Vagina (tissue), 2 donors: ENCODE measurements around the gene DEAF1.

Experiments used
- POLR2AphosphoS5 ChIP-seq, 2 donors: sonication (generic); formaldehyde crosslinking; IDR thresholded peaks; one replicate each; pipeline ENCODE4 v1.9.0; 2017; ENCODE audit warnings: antibody characterized with exemption in 2 of 2, mild to moderate bottlenecking in 2 of 2, low read depth in 1 of 2; ENCODE audit not compliant: insufficient read depth in 1 of 2
- TF ChIP-seq, protein P1 (sequence below), 3 experiments: fragments of 450-650 bp in 2 of 3; fragments of 200-600 bp in 1 of 3; sonication (generic) in 1 of 3; IDR thresholded peaks; one replicate each; pipeline ENCODE4 v1.5.1; 2017 to 2019; ENCODE audit warnings: antibody characterized with exemption in 3 of 3, mild to moderate bottlenecking in 2 of 3, moderate library complexity in 2 of 3

DNA sequence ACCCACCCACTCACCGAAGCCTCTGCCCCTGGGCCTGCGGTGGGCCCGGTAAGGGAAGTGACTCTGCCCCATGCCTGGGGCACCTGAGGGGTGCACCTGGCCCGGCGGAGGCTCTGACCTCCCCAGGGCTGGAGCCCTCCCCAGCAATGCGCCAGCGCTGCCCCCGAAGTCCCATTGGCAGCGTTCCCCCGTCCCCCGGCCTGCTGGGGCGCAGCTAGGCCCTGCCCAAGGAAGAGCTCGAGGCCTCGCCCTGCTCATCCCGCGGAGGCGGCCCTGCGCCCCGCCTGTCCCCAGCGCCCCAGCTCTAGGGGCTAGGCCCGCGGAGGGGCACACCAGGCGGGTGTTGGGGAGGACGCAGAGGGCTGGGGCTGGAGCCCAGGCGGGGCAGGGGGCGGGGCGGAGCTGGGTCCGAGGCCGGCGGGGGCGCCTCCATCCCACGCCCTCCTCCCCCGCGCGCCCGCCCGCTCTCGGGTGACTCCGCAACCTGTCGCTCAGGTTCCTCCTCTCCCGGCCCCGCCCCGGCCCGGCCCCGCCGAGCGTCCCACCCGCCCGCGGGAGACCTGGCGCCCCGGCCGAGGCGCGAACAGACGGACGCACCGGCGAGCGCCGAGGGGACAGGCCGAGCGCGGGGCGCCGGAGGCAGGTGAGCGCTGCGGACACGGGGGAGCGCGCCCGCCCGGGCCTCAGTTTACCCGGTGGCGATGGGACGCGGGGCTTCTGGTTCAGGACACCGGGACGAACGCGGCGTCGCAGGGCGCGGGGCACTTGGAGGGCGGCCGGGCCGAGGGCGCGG lies 10.8 kb upstream of the DEAF1 start, which contains the start of gene EPS8L2:
- TF ChIP-seq POLR2AphosphoS5 (IDR thresholded peaks at IDR 0.05; ENCODE audit: insufficient read depth in 1 of 2, low read depth in 1 of 2), result no peak
- TF ChIP-seq, protein P1, sequence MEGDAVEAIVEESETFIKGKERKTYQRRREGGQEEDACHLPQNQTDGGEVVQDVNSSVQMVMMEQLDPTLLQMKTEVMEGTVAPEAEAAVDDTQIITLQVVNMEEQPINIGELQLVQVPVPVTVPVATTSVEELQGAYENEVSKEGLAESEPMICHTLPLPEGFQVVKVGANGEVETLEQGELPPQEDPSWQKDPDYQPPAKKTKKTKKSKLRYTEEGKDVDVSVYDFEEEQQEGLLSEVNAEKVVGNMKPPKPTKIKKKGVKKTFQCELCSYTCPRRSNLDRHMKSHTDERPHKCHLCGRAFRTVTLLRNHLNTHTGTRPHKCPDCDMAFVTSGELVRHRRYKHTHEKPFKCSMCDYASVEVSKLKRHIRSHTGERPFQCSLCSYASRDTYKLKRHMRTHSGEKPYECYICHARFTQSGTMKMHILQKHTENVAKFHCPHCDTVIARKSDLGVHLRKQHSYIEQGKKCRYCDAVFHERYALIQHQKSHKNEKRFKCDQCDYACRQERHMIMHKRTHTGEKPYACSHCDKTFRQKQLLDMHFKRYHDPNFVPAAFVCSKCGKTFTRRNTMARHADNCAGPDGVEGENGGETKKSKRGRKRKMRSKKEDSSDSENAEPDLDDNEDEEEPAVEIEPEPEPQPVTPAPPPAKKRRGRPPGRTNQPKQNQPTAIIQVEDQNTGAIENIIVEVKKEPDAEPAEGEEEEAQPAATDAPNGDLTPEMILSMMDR (IDR thresholded peaks at IDR 0.05), result no peak
